Measurements from ENCODE around the gene TXLNA. TPM values are rescaled to one million over a fixed set of nuclear protein-coding genes. Genes with fewer than 3 reads are reported as not detected.
A peak's percentile ranks its signal among the peaks of the same experiment; 100 is the strongest.
"Not testable (repeated sequence)": the region's sequence is repeated elsewhere in the genome, so short reads cannot be mapped to it uniquely, and the experiment has no call there.

The TXLNA gene
- total and polyA plus RNA-seq, 7 experiments from 2014 or later, result 16.7 to 83.3 (median 31.4) TPM

- ChIA-PET CTCF (no interaction called here), POLR2A (interaction anchor here (0.6 kb wide), 1 partner anchor 474 kb away, joined by 4 read pairs; no protein-coding TSS in a partner anchor)
- Mint-ChIP-seq H3K4me1 (peaks cover 25 to 66% (median 54%) of the 10 kb centered on the region in 7 donors), H3K9me3 (peaks cover 0 to 32% (median 8%) of the 10 kb centered on the region in 11 donors), H3K27ac (peak overlapping the region in 1 of 9 donors; percentile 34), H3K27me3 (no peaks in the 10 kb centered on the region), H3K36me3 (peaks cover 0 to 37% (median 25%) of the 10 kb centered on the region in 5 donors), H3K4me3 (no peak overlapping the region)
- Histone ChIP-seq H3K36me3 (ENCODE audit: control insufficient read depth in 2 of 3, insufficient read depth in 3 of 3, low read length in 3 of 3) (peaks cover 0 to 7% (median 0%) of the 10 kb centered on the region in 3 experiments), H3K9me3 (ENCODE audit: control insufficient read depth in 2 of 3, low read length in 3 of 3) (peaks cover 0 to 18% (median 4%) of the 10 kb centered on the region in 3 experiments), H3K4me1 (ENCODE audit: control insufficient read depth in 2 of 2, insufficient read depth in 2 of 2, low read length in 2 of 2) (peaks cover 10% of the 10 kb centered on the region in 2 donors), H3K4me3 (ENCODE audit: low read length) (no peak overlapping the region), H3K27me3 (ENCODE audit: control insufficient read depth in 2 of 2, insufficient read depth in 2 of 2, low read length in 2 of 2) (no peaks in the 10 kb centered on the region), H3K27ac (ENCODE audit: low read depth, low read length) (no peak overlapping the region)
- ATAC-seq (no peak), DNase-seq (no peak)
- intact Hi-C loops (cut with micrococcal nuclease), result no loop called here
Observed at GRCh38 chr1:32144033-32144432, 35.4 kb upstream of the TXLNA start.

DNA sequence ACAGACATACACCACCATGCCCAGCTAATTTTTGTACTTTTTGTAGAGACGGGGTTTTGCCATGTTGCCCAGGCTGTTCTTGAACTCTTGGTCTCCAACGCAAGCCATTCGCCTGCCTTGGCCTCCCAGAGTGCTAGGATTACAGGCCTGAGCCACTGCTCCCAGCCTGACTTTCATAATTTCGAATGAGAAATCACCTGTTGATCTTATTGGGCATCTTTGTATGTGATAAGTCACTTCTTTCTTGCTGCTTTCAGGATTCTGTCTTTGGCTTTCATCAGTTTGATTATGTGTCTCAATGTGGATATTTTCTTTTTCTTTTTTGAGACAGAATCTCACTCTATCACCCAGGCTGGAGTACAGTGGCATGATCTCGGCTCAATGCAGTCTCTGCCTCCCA lies 31.7 kb upstream of the TXLNA start:
- H3K36me3 ChIP-seq (ENCODE audit: control insufficient read depth in 2 of 3, insufficient read depth in 3 of 3, low read length in 3 of 3); intact Hi-C loops (cut with micrococcal nuclease); H3K27me3 Mint-ChIP-seq; H3K27ac ChIP-seq (ENCODE audit: low read depth, low read length); CTCF ChIA-PET; ATAC-seq; H3K27ac Mint-ChIP-seq; H3K4me3 ChIP-seq (ENCODE audit: low read length); POLR2A ChIA-PET; DNase-seq; H3K4me1 ChIP-seq (ENCODE audit: control insufficient read depth in 2 of 2, insufficient read depth in 2 of 2, low read length in 2 of 2); H3K27me3 ChIP-seq (ENCODE audit: control insufficient read depth in 2 of 2, insufficient read depth in 2 of 2, low read length in 2 of 2): not testable (repeated sequence)
- H3K36me3 Mint-ChIP-seq, result peaks cover 0 to 39% (median 38%) of the 10 kb centered on the region in 5 donors
- peaks cover 13 to 52% (median 38%) of the 10 kb centered on the region in 7 donors for H3K4me1 Mint-ChIP-seq
- H3K9me3 Mint-ChIP-seq, result peaks cover 0 to 43% (median 8%) of the 10 kb centered on the region in 11 donors
- H3K9me3 ChIP-seq (ENCODE audit: control insufficient read depth in 2 of 3, low read length in 3 of 3), result peaks cover 0 to 18% (median 4%) of the 10 kb centered on the region in 3 experiments
- H3K4me3 Mint-ChIP-seq, result peak overlapping the region in 1 of 10 donors; percentile 23

- no peak overlapping the region for H3K4me3 Mint-ChIP-seq
- CTCF ChIA-PET, result no interaction called here
- H3K27ac ChIP-seq (ENCODE audit: low read depth, low read length), result no peak overlapping the region
- H3K27me3 Mint-ChIP-seq, result no peaks in the 10 kb centered on the region
- no peak overlapping the region for H3K27ac Mint-ChIP-seq
- H3K4me1 ChIP-seq (ENCODE audit: control insufficient read depth in 2 of 2, insufficient read depth in 2 of 2, low read length in 2 of 2), result no peaks in the 10 kb centered on the region
- POLR2A ChIA-PET, result no interaction called here
- H3K27me3 ChIP-seq (ENCODE audit: control insufficient read depth in 2 of 2, insufficient read depth in 2 of 2, low read length in 2 of 2), result no peaks in the 10 kb centered on the region
- peaks cover 0 to 40% (median 8%) of the 10 kb centered on the region in 11 donors for H3K9me3 Mint-ChIP-seq
- peaks cover 0 to 17% (median 0%) of the 10 kb centered on the region in 3 experiments for H3K36me3 ChIP-seq (ENCODE audit: control insufficient read depth in 2 of 3, insufficient read depth in 3 of 3, low read length in 3 of 3)
- peaks cover 5 to 35% (median 23%) of the 10 kb centered on the region in 7 donors for H3K4me1 Mint-ChIP-seq
- peaks cover under 1 to 39% (median 38%) of the 10 kb centered on the region in 5 donors for H3K36me3 Mint-ChIP-seq
- no peak for DNase-seq
- intact Hi-C loops (cut with micrococcal nuclease), result no loop called here
- ATAC-seq, result no peak
- peaks cover 0 to 18% (median 4%) of the 10 kb centered on the region in 3 experiments for H3K9me3 ChIP-seq (ENCODE audit: control insufficient read depth in 2 of 3, low read length in 3 of 3)
- H3K4me3 ChIP-seq (ENCODE audit: low read length), result no peak overlapping the region
Observed at GRCh38 chr1:32150847-32151246, 28.6 kb upstream of the TXLNA start.

DNA sequence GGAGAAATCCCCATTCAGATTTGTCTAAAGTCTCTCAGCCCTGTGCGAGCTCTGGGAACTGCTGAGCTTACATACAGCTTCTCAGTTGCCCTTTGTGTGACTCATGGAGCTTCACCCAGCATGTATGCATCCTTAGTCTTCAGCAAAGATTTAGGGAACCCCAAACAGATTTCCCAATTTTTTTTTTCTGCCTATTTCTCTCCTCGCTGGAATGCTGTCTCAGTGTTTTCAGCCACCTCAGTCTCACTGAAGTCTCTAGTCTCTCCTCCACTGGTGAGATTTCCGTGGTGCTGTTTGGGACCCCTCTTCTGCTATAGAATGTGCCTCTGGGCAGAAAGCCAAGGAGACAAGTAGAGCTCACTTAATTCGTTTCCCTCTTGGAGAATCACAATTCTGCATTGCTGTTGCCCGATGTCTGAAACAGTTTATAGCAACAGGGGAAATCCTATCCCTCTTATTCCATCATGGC lies 28.1 kb upstream of the TXLNA start:
- Histone ChIP-seq H3K4me3 (ENCODE audit: low read length) (no peak overlapping the region), H3K4me1 (ENCODE audit: control insufficient read depth in 2 of 2, insufficient read depth in 2 of 2, low read length in 2 of 2) (no peaks in the 10 kb centered on the region), H3K27me3 (ENCODE audit: control insufficient read depth in 2 of 2, insufficient read depth in 2 of 2, low read length in 2 of 2) (no peaks in the 10 kb centered on the region), H3K36me3 (ENCODE audit: control insufficient read depth in 2 of 3, insufficient read depth in 3 of 3, low read length in 3 of 3) (peaks cover 0 to 22% (median 4%) of the 10 kb centered on the region in 3 experiments), H3K27ac (ENCODE audit: low read depth, low read length) (no peak overlapping the region), H3K9me3 (ENCODE audit: control insufficient read depth in 2 of 3, low read length in 3 of 3) (peaks cover 0 to 18% (median 4%) of the 10 kb centered on the region in 3 experiments)
- Mint-ChIP-seq H3K9me3 (peaks cover 0 to 35% (median 8%) of the 10 kb centered on the region in 11 donors), H3K4me1 (peaks cover 4 to 31% (median 23%) of the 10 kb centered on the region in 7 donors), H3K27ac (peak overlapping the region in 4 of 9 donors; percentile 1 to 60 (median 46)), H3K36me3 (peaks cover 4 to 39% (median 38%) of the 10 kb centered on the region in 5 donors), H3K4me3 (no peak overlapping the region), H3K27me3 (no peaks in the 10 kb centered on the region)
- ATAC-seq (no peak), DNase-seq (no peak)
- intact Hi-C loops (cut with micrococcal nuclease), result no loop called here
- CTCF ChIA-PET, result no interaction called here
- POLR2A ChIA-PET, result no interaction called here

GRCh38 chr1:32159189-32159588 lies 20.3 kb upstream of the TXLNA start:
- peaks cover 0 to 14% (median 2%) of the 10 kb centered on the region in 7 donors for H3K4me1 Mint-ChIP-seq
- H3K36me3 ChIP-seq (ENCODE audit: control insufficient read depth in 2 of 3, insufficient read depth in 3 of 3, low read length in 3 of 3), result peaks cover 40 to 88% (median 59%) of the 10 kb centered on the region in 3 experiments
- H3K27me3 ChIP-seq (ENCODE audit: control insufficient read depth in 2 of 2, insufficient read depth in 2 of 2, low read length in 2 of 2), result no peaks in the 10 kb centered on the region
- H3K36me3 Mint-ChIP-seq, result peaks cover 22 to 63% (median 39%) of the 10 kb centered on the region in 5 donors
- no peaks in the 10 kb centered on the region for H3K9me3 Mint-ChIP-seq
- H3K9me3 ChIP-seq (ENCODE audit: control insufficient read depth in 2 of 3, low read length in 3 of 3), result no peaks in the 10 kb centered on the region
- ChIA-PET CTCF (no interaction called here), POLR2A (no interaction called here)
- no peak overlapping the region for H3K4me3 ChIP-seq (ENCODE audit: low read length)
- H3K27ac ChIP-seq (ENCODE audit: low read depth, low read length), result no peak overlapping the region
- DNase-seq (no peak), ATAC-seq (no peak)
- intact Hi-C loops (cut with micrococcal nuclease), result no loop called here
- H3K4me3 Mint-ChIP-seq, result no peak overlapping the region
- no peak overlapping the region for H3K27ac Mint-ChIP-seq
- H3K4me1 ChIP-seq (ENCODE audit: control insufficient read depth in 2 of 2, insufficient read depth in 2 of 2, low read length in 2 of 2), result no peaks in the 10 kb centered on the region
- no peaks in the 10 kb centered on the region for H3K27me3 Mint-ChIP-seq

DNA sequence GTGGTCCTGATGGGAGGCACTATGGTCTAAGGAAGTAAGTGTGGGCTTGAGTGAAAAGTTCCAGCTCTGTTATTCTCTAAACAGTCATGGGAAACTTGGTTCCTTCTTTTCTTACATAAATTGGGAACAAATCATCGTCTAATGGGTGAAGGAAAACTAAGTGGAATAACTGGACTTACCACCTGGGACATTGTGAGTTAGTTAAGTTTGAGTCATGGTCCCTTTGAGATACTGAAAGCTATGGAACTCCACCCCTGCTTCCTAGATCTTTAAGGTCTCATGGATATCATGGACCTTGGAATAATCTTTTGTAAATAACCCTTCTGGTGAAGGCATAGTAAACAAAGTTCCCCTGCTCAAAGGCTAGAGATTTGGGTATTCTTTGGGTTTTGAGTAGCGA lies 16.1 kb upstream of the TXLNA start:
- intact Hi-C loops (cut with micrococcal nuclease), result no loop called here
- Histone ChIP-seq H3K27me3 (ENCODE audit: control insufficient read depth in 2 of 2, insufficient read depth in 2 of 2, low read length in 2 of 2) (no peaks in the 10 kb centered on the region), H3K4me3 (ENCODE audit: low read length) (no peak overlapping the region), H3K27ac (ENCODE audit: low read depth, low read length) (no peak overlapping the region), H3K9me3 (ENCODE audit: control insufficient read depth in 2 of 3, low read length in 3 of 3) (no peaks in the 10 kb centered on the region), H3K4me1 (ENCODE audit: control insufficient read depth in 2 of 2, insufficient read depth in 2 of 2, low read length in 2 of 2) (no peaks in the 10 kb centered on the region), H3K36me3 (ENCODE audit: control insufficient read depth in 2 of 3, insufficient read depth in 3 of 3, low read length in 3 of 3) (peaks cover 34 to 89% (median 49%) of the 10 kb centered on the region in 3 experiments)
- DNase-seq (no peak), ATAC-seq (no peak)
- no peak overlapping the region for H3K27ac Mint-ChIP-seq
- H3K36me3 Mint-ChIP-seq, result peaks cover 10 to 49% (median 27%) of the 10 kb centered on the region in 5 donors
- no peaks in the 10 kb centered on the region for H3K9me3 Mint-ChIP-seq
- ChIA-PET POLR2A (interaction anchor here (0.8 kb wide), 1 partner anchor 9 kb away, joined by 3 read pairs; no protein-coding TSS in a partner anchor), CTCF (no interaction called here)
- H3K27me3 Mint-ChIP-seq, result no peaks in the 10 kb centered on the region
- no peak overlapping the region for H3K4me3 Mint-ChIP-seq
- H3K4me1 Mint-ChIP-seq, result peaks cover 0 to 4% (median under 1%) of the 10 kb centered on the region in 7 donors

- H3K4me1 ChIP-seq (ENCODE audit: control insufficient read depth in 2 of 2, insufficient read depth in 2 of 2, low read length in 2 of 2); H3K27me3 ChIP-seq (ENCODE audit: control insufficient read depth in 2 of 2, insufficient read depth in 2 of 2, low read length in 2 of 2); H3K9me3 Mint-ChIP-seq; DNase-seq; H3K27ac Mint-ChIP-seq; ATAC-seq; intact Hi-C loops (cut with micrococcal nuclease); H3K4me3 ChIP-seq (ENCODE audit: low read length); H3K4me3 Mint-ChIP-seq; H3K27me3 Mint-ChIP-seq; H3K9me3 ChIP-seq (ENCODE audit: control insufficient read depth in 2 of 3, low read length in 3 of 3); H3K27ac ChIP-seq (ENCODE audit: low read depth, low read length): not testable (repeated sequence)
- H3K36me3 ChIP-seq (ENCODE audit: control insufficient read depth in 2 of 3, insufficient read depth in 3 of 3, low read length in 3 of 3), result peaks cover 38 to 86% (median 43%) of the 10 kb centered on the region in 3 experiments
- Mint-ChIP-seq H3K36me3 (peaks cover 15 to 45% (median 35%) of the 10 kb centered on the region in 5 donors), H3K4me1 (peaks cover 0 to 11% (median 4%) of the 10 kb centered on the region in 7 donors)
- CTCF ChIA-PET, result interaction anchor here (0.6 kb wide), 1 partner anchor 16 kb away, joined by 3 read pairs; no protein-coding TSS in a partner anchor
- POLR2A ChIA-PET, result interaction anchor here (0.6 to 1.0 kb wide), 2 partner anchors 12 to 228 kb away, joined by 3 read pairs; no protein-coding TSS in a partner anchor
Observed at GRCh38 chr1:32165633-32166032, 13.8 kb upstream of the TXLNA start.
